HepG2 (cell line): ENCODE data around the gene TDRD10. TPM values are rescaled to one million over a fixed set of nuclear protein-coding genes. Genes with fewer than 3 reads are reported as not detected.

ENCODE experiments used
- ATAC-seq: fragments of 200-7000 bp; cut with Tn5 transposase; 3 replicates; pipeline ENCODE4 v1.9.1; 2020; ENCODE audit warnings: mild to moderate bottlenecking, moderate library complexity
- BruUV-seq: library from RNA; stranded (reverse); fragments of 400-500 nt; replicated peaks from 2 replicates; lab custom pipeline; 2021; lab: Mats Ljungman, UMichigan
- CTCF ChIA-PET: fragments of 300-600 bp; formaldehyde crosslinking; extraction: SDS; loops from one replicate; lab custom pipeline; 2021; ENCODE audit warnings: low total read pairs, inconsistent platforms, low intra/inter-chr PET ratio; lab: Yijun Ruan, JAX
- POLR2A ChIA-PET: fragments of 350-600 bp; sonication (Branson Sonifier 250); formaldehyde crosslinking; loops from one replicate; lab custom pipeline; 2020; ENCODE audit warnings: antibody characterized with exemption, inconsistent platforms; lab: Yijun Ruan, JAX
- DNase-seq: peaks from one replicate; pipeline ENCODE4 v3.0.0-alpha.2; 2015; ENCODE audit warnings: low spot score
- FAIRE-seq: peaks from 3 replicates; lab custom pipeline; 2011; peaks lifted over from hg19 to GRCh38; lab: Jason Lieb, UNC
- H2AFZ ChIP-seq: one replicate; pipeline ENCODE4 v1.6.1; 2011; ENCODE audit warnings: low read length, inconsistent platforms
- H3K27ac ChIP-seq: fragments of 300-600 bp; 3 replicates; pipeline ENCODE4 v1.8.0; 2011; ENCODE audit warnings: mixed run types, mild to moderate bottlenecking, mixed read lengths, low read length, inconsistent platforms; ENCODE audit not compliant: insufficient read depth; ENCODE audit errors: extremely low read length
- H3K27me3 ChIP-seq, 2 experiments: fragments of 200-600 bp in 1 of 2; 2 replicates in 1 of 2; 3 replicates in 1 of 2; pipeline versions ENCODE4 v1.6.0 to v1.8.0; 2011; ENCODE audit warnings: low read length in 2 of 2, mild to moderate bottlenecking in 2 of 2, moderate library complexity in 2 of 2, inconsistent platforms in 1 of 2; ENCODE audit not compliant: insufficient read depth in 2 of 2, control insufficient read depth in 1 of 2
- H3K36me3 ChIP-seq, 2 experiments: fragments of 200-600 bp in 1 of 2; replicated peaks in 1 of 2; 2 replicates in 1 of 2; 3 replicates in 1 of 2; pipeline versions ENCODE4 v1.5.1 to v1.8.0; 2011; ENCODE audit warnings: low read length in 2 of 2, inconsistent platforms in 1 of 2; ENCODE audit not compliant: insufficient read depth in 2 of 2, control insufficient read depth in 1 of 2
- H3K4me1 ChIP-seq: 2 replicates; pipeline ENCODE4 v1.5.1; 2012; ENCODE audit warnings: low read length, inconsistent platforms; ENCODE audit not compliant: insufficient read depth
- H3K4me2 ChIP-seq: 2 replicates; pipeline ENCODE4 v1.6.0; 2011; ENCODE audit warnings: low read depth, low read length, inconsistent platforms
- H3K4me3 ChIP-seq, 3 experiments: fragments of 200-600 bp in 1 of 3; sonication (generic), shearing (Covaris generic) in 1 of 3; replicated peaks in 1 of 3; 2 replicates each; pipeline ENCODE4 v1.5.1; 2011 to 2016; ENCODE audit warnings: low read length in 3 of 3, inconsistent platforms in 2 of 3, low read depth in 2 of 3, mild to moderate bottlenecking in 2 of 3, control low read depth in 1 of 3, mixed read lengths in 1 of 3; ENCODE audit not compliant: insufficient read depth in 1 of 3
- H3K79me2 ChIP-seq: one replicate; pipeline ENCODE4 v1.6.1; 2011; ENCODE audit warnings: low read length, inconsistent platforms; ENCODE audit not compliant: insufficient read depth
- H3K9ac ChIP-seq: 2 replicates; pipeline ENCODE4 v1.6.0; 2011; ENCODE audit warnings: mild to moderate bottlenecking, low read depth, low read length, inconsistent platforms; ENCODE audit not compliant: insufficient read depth
- H3K9me3 ChIP-seq: 2 replicates; pipeline ENCODE4 v1.5.1; 2012; ENCODE audit warnings: mild to moderate bottlenecking, low read length
- H4K20me1 ChIP-seq: 2 replicates; pipeline ENCODE4 v1.6.0; 2011; ENCODE audit warnings: inconsistent platforms, mild to moderate bottlenecking, low read length, moderate library complexity; ENCODE audit not compliant: insufficient read depth
- AGO1 ChIP-seq: fragments of 200-400 bp; formaldehyde crosslinking; IDR thresholded peaks from 2 replicates; pipeline ENCODE4 v1.6.1; 2017; ENCODE audit warnings: mild to moderate bottlenecking, low read depth, low read length, moderate library complexity; ENCODE audit not compliant: poor library complexity, severe bottlenecking
- BCL6 ChIP-seq: IDR thresholded peaks from 2 replicates; pipeline ENCODE4 v1.6.1; 2016; ENCODE audit warnings: missing genetic modification reagents, missing compliant biosample characterization
- ELF3 ChIP-seq: IDR thresholded peaks from 2 replicates; pipeline ENCODE4 v1.6.1; 2016; ENCODE audit warnings: missing genetic modification reagents, missing compliant biosample characterization
- GATAD1 ChIP-seq: IDR thresholded peaks from 2 replicates; pipeline ENCODE4 v1.6.1; 2016; ENCODE audit warnings: missing genetic modification reagents, missing compliant biosample characterization
- PLRG1 ChIP-seq: fragments of 450-650 bp; conservative IDR thresholded peaks from 2 replicates; pipeline ENCODE4 v1.6.1; 2016
- SIX4 ChIP-seq: sonication (generic); formaldehyde crosslinking; IDR thresholded peaks from 2 replicates; pipeline ENCODE4 v1.4.0; 2020; ENCODE audit warnings: missing genetic modification reagents
- STAG1 ChIP-seq: sonication (generic); formaldehyde crosslinking; IDR thresholded peaks from 2 replicates; pipeline ENCODE4 v1.4.0; 2020; ENCODE audit warnings: missing genetic modification reagents
- ZFP36 ChIP-seq: fragments of 150-350 bp; IDR thresholded peaks from 2 replicates; pipeline ENCODE4 v1.6.1; 2018; ENCODE audit warnings: borderline replicate concordance, low read length, low read depth; ENCODE audit not compliant: partially characterized antibody
- ZFP37 ChIP-seq: sonication (generic); formaldehyde crosslinking; IDR thresholded peaks from 2 replicates; pipeline ENCODE4 v1.4.0; 2020; ENCODE audit warnings: missing genetic modification reagents, borderline replicate concordance
- ZNF7 ChIP-seq: IDR thresholded peaks from 2 replicates; pipeline ENCODE4 v1.6.1; 2016; ENCODE audit warnings: missing biosample characterization, missing genetic modification reagents
- ZNF781 ChIP-seq: sonication (generic); formaldehyde crosslinking; IDR thresholded peaks from 2 replicates; pipeline ENCODE4 v1.5.1; 2020; ENCODE audit warnings: borderline replicate concordance, mild to moderate bottlenecking, missing genetic modification reagents; ENCODE audit errors: not compliant biosample characterization
- ZZZ3 ChIP-seq: sonication (generic); formaldehyde crosslinking; IDR thresholded peaks from 2 replicates; pipeline ENCODE4 v1.4.0; 2020; ENCODE audit warnings: missing genetic modification reagents, mild to moderate bottlenecking, borderline replicate concordance
- WGBS: methylation state at CpG from one replicate; pipeline ENCODE4 v1.1.6; 2017; ENCODE audit warnings: low lambda C conversion rate; 5-methylcytosine and 5-hydroxymethylcytosine counted together
- in situ Hi-C: cut with HindIII; loops from 2 replicates; pipeline ENCODE4 v1.10.0; 2017; ENCODE audit warnings: low pct_unique_long_range_greater_than_20kb; ENCODE audit not compliant: extremely low pct_ligation_motif_present
- intact Hi-C: fragments of 100-400 bp; cut with micrococcal nuclease; formaldehyde crosslinking; loops from one replicate; pipeline ENCODE4 v1.10.0; 2022; ENCODE audit not compliant: unreplicated experiment
- polyA plus RNA-seq, 8 experiments: library from polyadenylated mRNA; depleted of rRNA in 3 of 8; stranded (reverse) in 7 of 8; unstranded in 1 of 8; fragments of >200 nt; fragmentation: Illumina TruSeq in 4 of 8; extraction: Trizol in 4 of 8; gene quantifications; 2 replicates each; pipeline versions ENCODE4 v1.2.1 to v1.2.3, GENCODE V29; 2011 to 2016; ENCODE audit warnings: low read depth in 4 of 8, missing spikeins in 1 of 8, mixed read lengths in 1 of 8; ENCODE audit not compliant: insufficient read depth in 1 of 8
- total RNA-seq, 5 experiments: library from RNA; depleted of rRNA; stranded (reverse); fragments of >200 nt; fragmentation: Illumina TruSeq; extraction: Trizol; gene quantifications; 2 replicates each; pipeline ENCODE4 v1.2.3, GENCODE V29; 2016; ENCODE audit warnings: low read depth in 1 of 5
- TF ChIP-seq, protein P1 (sequence below): sonication (generic); formaldehyde crosslinking; IDR thresholded peaks from 2 replicates; pipeline ENCODE4 v1.5.0; 2020; ENCODE audit warnings: mild to moderate bottlenecking, missing genetic modification reagents, moderate library complexity
- TF ChIP-seq, protein P2 (sequence below): sonication (generic); formaldehyde crosslinking; IDR thresholded peaks from 2 replicates; pipeline ENCODE4 v1.5.1; 2020; ENCODE audit warnings: mild to moderate bottlenecking, missing genetic modification reagents, moderate library complexity

The TDRD10 gene
- total and polyA plus RNA-seq, 2 of the 13 experiments (the other 11 are each of a cell fraction or from before 2014, with no cell fraction given), result not detected

DNA sequence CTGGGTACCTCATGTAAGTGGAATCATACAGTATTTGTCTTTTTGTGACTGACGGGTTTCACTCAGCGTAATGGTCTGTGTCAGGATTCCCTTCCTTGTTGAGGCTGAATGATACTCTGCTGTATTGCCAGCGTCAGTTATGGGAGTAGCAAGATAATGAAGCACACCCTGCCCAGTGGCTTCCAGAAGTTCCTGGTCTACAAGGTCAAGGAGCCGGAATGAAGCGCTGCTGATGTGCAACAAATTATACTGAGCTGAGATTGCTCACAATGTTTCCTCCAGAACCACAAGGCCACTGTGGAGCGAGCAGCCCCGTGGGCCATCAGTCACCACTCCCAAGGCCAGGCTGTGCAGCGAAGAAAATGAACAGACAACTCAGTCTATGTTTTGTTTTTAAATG is 24.0 kb upstream of the TDRD10 start:
- FAIRE-seq, result no peak
- CTCF ChIA-PET, result interaction anchor here (2.3 kb wide), 1 partner anchor 69 kb away, joined by 14 read pairs; no protein-coding TSS in a partner anchor
- in situ Hi-C loops, result no loop called here

DNA sequence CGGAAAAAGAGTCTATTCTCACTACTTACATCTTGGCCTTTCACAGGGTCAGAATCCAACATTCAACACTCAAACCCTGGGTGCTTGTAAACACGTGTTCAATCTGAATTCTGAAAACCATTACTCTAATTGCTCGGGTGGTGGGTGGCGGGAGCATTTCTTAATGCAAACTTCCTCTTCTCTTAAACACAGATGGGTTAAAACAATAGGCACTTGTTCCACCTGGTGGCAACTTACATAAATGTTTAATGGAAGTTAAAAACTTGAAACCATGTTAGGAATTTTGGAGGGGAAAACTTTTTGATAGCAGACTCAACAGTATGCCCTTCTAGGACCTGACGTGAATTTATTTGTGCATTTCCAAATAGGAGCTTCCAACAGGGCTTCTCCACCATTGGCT is 23.4 kb upstream of the TDRD10 start:
- POLR2A ChIA-PET, result interaction anchor here (1.6 kb wide), 1 partner anchor 68 kb away, joined by 4 read pairs; no protein-coding TSS in a partner anchor
- Histone ChIP-seq H3K4me3 (no peak overlapping the region), H3K4me1 (peaks cover 29% of the 10 kb centered on the region), H3K4me2 (no peak overlapping the region; the same call in 1 of the 2 replicates), H3K9ac (no peak overlapping the region), H3K27me3 (no peaks in the 10 kb centered on the region), H2AFZ (no peak overlapping the region), H4K20me1 (no peaks in the 10 kb centered on the region), H3K9me3 (no peaks in the 10 kb centered on the region), H3K27ac (no peak overlapping the region)
- WGBS, result 10% methylated on average over 5 of the region's 5 CpGs
- peak; percentile 52 for DNase-seq
- BruUV-seq, result no TSS peak
- TF ChIP-seq STAG1 (CRISPR knock-in tag) (peak; percentile 31), PLRG1 (no peak), ELF3 (CRISPR knock-in tag) (0 out of 2 replicates have a peak, but pooled peaks have one; percentile 25), ZFP37 (CRISPR knock-in tag) (no peak)
- TF ChIP-seq, protein P1, sequence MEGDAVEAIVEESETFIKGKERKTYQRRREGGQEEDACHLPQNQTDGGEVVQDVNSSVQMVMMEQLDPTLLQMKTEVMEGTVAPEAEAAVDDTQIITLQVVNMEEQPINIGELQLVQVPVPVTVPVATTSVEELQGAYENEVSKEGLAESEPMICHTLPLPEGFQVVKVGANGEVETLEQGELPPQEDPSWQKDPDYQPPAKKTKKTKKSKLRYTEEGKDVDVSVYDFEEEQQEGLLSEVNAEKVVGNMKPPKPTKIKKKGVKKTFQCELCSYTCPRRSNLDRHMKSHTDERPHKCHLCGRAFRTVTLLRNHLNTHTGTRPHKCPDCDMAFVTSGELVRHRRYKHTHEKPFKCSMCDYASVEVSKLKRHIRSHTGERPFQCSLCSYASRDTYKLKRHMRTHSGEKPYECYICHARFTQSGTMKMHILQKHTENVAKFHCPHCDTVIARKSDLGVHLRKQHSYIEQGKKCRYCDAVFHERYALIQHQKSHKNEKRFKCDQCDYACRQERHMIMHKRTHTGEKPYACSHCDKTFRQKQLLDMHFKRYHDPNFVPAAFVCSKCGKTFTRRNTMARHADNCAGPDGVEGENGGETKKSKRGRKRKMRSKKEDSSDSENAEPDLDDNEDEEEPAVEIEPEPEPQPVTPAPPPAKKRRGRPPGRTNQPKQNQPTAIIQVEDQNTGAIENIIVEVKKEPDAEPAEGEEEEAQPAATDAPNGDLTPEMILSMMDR (CRISPR knock-in tag), result peak; percentile 41
- TF ChIP-seq, all 625 proteins: peak for 3
- no peak for FAIRE-seq
- Histone ChIP-seq H3K79me2 (no peaks in the 10 kb centered on the region), H3K36me3 (no peaks in the 10 kb centered on the region)
- in situ Hi-C loops (no loop called here), intact Hi-C loops (loop anchor here (1.0 kb wide), 1 partner anchor 73 kb away; the partner anchor contains the start of gene IL6R)
- no peak for ATAC-seq
- CTCF ChIA-PET, result interaction anchor here (2.1 to 2.3 kb wide), 2 partner anchors 68 to 263 kb away, joined by 9 to 14 read pairs; no protein-coding TSS in a partner anchor

More for the DNA sequence above, 24.0 kb upstream of the TDRD10 start:
- no peak overlapping the region for H3K4me3 ChIP-seq
- POLR2A ChIA-PET, result no interaction called here
- H3K4me2 ChIP-seq, result no peak overlapping the region
- intact Hi-C loops, result loop anchor here (1.0 kb wide), 1 partner anchor 73 kb away; the partner anchor contains the start of gene IL6R
- H3K79me2 ChIP-seq, result no peaks in the 10 kb centered on the region
- H3K9me3 ChIP-seq, result no peaks in the 10 kb centered on the region
- no peaks in the 10 kb centered on the region for H4K20me1 ChIP-seq
- 52% methylated on average over 6 of the region's 8 CpGs for WGBS
- BruUV-seq, result no TSS peak
- DNase-seq, result no peak
- no peak overlapping the region for H3K9ac ChIP-seq
- H3K4me1 ChIP-seq, result peaks cover 29% of the 10 kb centered on the region
- H3K27me3 ChIP-seq, result no peaks in the 10 kb centered on the region
- no peak overlapping the region for H2AFZ ChIP-seq
- TF ChIP-seq ZFP36 (no peak), AGO1 (no peak), ZNF781 (no peak), ZZZ3 (CRISPR knock-in tag) (no peak), ZNF7 (CRISPR knock-in tag) (no peak), SIX4 (no peak), GATAD1 (CRISPR knock-in tag) (no peak), BCL6 (no peak)
- TF ChIP-seq, protein P2, sequence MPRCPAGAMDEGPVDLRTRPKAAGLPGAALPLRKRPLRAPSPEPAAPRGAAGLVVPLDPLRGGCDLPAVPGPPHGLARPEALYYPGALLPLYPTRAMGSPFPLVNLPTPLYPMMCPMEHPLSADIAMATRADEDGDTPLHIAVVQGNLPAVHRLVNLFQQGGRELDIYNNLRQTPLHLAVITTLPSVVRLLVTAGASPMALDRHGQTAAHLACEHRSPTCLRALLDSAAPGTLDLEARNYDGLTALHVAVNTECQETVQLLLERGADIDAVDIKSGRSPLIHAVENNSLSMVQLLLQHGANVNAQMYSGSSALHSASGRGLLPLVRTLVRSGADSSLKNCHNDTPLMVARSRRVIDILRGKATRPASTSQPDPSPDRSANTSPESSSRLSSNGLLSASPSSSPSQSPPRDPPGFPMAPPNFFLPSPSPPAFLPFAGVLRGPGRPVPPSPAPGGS (CRISPR knock-in tag), result no peak
- TF ChIP-seq, all 625 proteins: peak for 0
- no peak for ATAC-seq
- no peaks in the 10 kb centered on the region for H3K36me3 ChIP-seq
- no peak overlapping the region for H3K27ac ChIP-seq
